ENCODE data around the gene ODR4.

GRCh38 chr1:186326009-186326408, 49.6 kb upstream of the ODR4 start:
- TF ChIP-seq EZH2phosphoT487 (IDR thresholded peaks at IDR 0.05; ENCODE audit: insufficient read depth, low read depth) = no peak
- TF ChIP-seq EZH2 (IDR thresholded peaks at IDR 0.05; ENCODE audit: insufficient read depth, poor library complexity, severe bottlenecking) = no peak
